ENCODE results near the gene LPAR5.

LPAR5 gene

DNA sequence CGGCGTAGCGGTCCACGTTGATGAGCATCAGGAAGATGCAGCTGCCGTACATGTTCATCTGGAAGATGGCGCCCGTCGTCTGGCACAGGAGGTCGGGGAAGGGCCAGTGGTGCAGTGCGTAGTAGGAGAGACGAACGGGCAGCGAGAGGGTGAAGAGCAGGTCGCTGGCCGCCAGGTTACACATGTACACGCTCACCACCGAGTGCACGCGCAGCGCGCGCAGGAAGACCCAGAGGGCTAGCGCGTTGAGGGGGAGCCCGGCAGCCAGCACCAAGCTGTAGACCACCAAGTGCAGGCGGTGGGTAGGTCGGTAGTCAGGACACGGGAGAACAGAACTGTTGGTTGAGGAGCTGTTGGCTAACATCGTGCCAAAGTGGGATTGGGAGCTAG lies 14.9 kb downstream of the LPAR5 start:
- peak overlapping the region; percentile 45 for H3K27ac Mint-ChIP-seq
- H3K36me3 Mint-ChIP-seq (ENCODE audit: low read depth): peaks cover 14% of the 10 kb centered on the region

GRCh38 chr12:6620137-6620884 lies 15.4 kb downstream of the LPAR5 start:
- Mint-ChIP-seq H3K4me3 (peak overlapping the region; percentile 71), H3K27me3 (no peaks in the 10 kb centered on the region), H3K27ac (no peak overlapping the region), H3K36me3 (ENCODE audit: low read depth) (peaks cover 14% of the 10 kb centered on the region), H3K4me1 (ENCODE audit: low read depth) (peaks cover 16% of the 10 kb centered on the region), H3K9me3 (no peaks in the 10 kb centered on the region)

More for the DNA sequence above, 14.9 kb downstream of the LPAR5 start:
- Mint-ChIP-seq H3K9me3 (no peaks in the 10 kb centered on the region), H3K4me1 (ENCODE audit: low read depth) (peaks cover 16% of the 10 kb centered on the region), H3K27me3 (no peaks in the 10 kb centered on the region), H3K4me3 (peak overlapping the region; percentile 71)

- H3K4me1 Mint-ChIP-seq (ENCODE audit: low read depth): peaks cover 25% of the 10 kb centered on the region
- no peak overlapping the region for H3K4me3 Mint-ChIP-seq
- no peaks in the 10 kb centered on the region for H3K27me3 Mint-ChIP-seq
Observed at GRCh38 chr12:6618483-6619225, 17.1 kb downstream of the LPAR5 start.

GRCh38 chr12:6615802-6616201 lies 20.0 kb downstream of the LPAR5 start:
- no peaks in the 10 kb centered on the region for H3K9me3 Mint-ChIP-seq
- H3K36me3 Mint-ChIP-seq (ENCODE audit: low read depth): peaks cover 9% of the 10 kb centered on the region
- no peaks in the 10 kb centered on the region for H3K27me3 Mint-ChIP-seq
- H3K4me1 Mint-ChIP-seq (ENCODE audit: low read depth): peaks cover 40% of the 10 kb centered on the region
- H3K4me3 Mint-ChIP-seq: no peak overlapping the region
- H3K27ac Mint-ChIP-seq: peak overlapping the region; percentile 41

More at GRCh38 chr12:6618483-6619225, 17.1 kb downstream of the LPAR5 start:
- peak overlapping the region; percentile 7 for H3K27ac Mint-ChIP-seq
- H3K9me3 Mint-ChIP-seq: no peaks in the 10 kb centered on the region
- H3K36me3 Mint-ChIP-seq (ENCODE audit: low read depth): peaks cover 14% of the 10 kb centered on the region

GRCh38 chr12:6614513-6615172 lies 21.1 kb downstream of the LPAR5 start:
- H3K36me3 Mint-ChIP-seq (ENCODE audit: low read depth): peaks cover 9% of the 10 kb centered on the region
- peaks cover 46% of the 10 kb centered on the region for H3K4me1 Mint-ChIP-seq (ENCODE audit: low read depth)
- H3K27me3 Mint-ChIP-seq: no peaks in the 10 kb centered on the region
- no peak overlapping the region for H3K4me3 Mint-ChIP-seq
- peak overlapping the region; percentile 62 for H3K27ac Mint-ChIP-seq
- H3K9me3 Mint-ChIP-seq: no peaks in the 10 kb centered on the region

DNA sequence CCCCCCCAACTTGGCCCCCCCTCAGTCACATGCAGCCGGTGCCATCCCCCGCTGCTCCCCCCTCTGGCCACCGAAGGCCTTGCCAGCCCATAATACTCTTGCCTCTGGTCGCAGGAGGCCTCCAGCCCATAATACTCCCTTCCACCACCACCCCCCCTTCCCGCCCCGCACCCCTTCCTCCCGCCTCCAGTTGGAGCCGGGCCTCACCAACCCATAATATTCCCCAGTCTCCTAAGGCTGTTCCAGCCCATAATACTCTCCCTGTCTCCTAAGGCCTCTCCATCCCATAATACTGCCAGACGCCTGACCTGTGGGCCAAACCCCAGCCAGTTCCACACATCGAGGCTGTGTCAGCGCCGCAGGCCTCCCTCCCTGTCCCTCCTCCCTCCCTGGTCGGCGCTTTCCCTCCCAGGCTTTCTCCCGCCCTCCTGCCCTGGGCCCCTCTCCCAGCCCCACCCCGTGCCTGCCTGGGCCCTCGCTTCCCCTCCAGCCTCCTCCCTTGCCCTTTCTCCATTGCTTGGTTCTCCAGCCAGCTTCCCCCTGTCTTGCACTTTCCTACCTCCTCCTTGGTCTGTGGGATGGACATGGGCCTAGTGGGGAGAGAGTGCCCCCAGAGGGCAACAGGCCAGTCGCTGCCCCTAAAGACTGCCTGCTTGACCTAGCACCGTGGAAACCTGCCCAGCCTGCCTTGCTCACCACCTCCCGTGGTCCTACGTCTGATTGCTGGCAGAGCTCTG lies 21.8 kb downstream of the LPAR5 start:
- H3K27ac Mint-ChIP-seq: peak overlapping the region; percentile 62
- no peaks in the 10 kb centered on the region for H3K9me3 Mint-ChIP-seq
- H3K4me1 Mint-ChIP-seq (ENCODE audit: low read depth): peaks cover 46% of the 10 kb centered on the region
- no peaks in the 10 kb centered on the region for H3K27me3 Mint-ChIP-seq
- H3K36me3 Mint-ChIP-seq (ENCODE audit: low read depth): peaks cover 4% of the 10 kb centered on the region
- H3K4me3 Mint-ChIP-seq: no peak overlapping the region

- Mint-ChIP-seq H3K4me1 (ENCODE audit: low read depth) (peaks cover 46% of the 10 kb centered on the region), H3K9me3 (no peaks in the 10 kb centered on the region), H3K4me3 (no peak overlapping the region)
Observed at GRCh38 chr12:6613015-6613775, 22.6 kb downstream of the LPAR5 start.

DNA sequence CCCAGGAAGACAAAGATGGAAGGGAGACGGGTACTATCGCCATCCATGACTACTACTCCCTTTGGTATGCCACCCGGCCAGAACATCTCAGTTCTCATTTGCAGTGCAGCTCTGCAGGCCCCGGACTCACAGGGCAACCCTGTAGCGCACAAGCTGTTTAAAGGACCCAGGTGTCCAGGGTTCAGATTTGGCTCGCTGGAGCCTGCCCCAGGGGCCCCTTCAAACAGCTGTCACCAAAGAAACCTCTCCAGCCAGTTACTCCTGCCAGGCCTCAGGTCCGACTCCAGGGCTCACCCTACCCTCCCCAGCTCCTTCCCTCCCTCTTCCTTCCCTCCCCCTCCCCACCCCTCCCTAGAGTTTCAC lies 23.1 kb downstream of the LPAR5 start:
- no peaks in the 10 kb centered on the region for H3K27me3 Mint-ChIP-seq
- H3K4me3 Mint-ChIP-seq: no peak overlapping the region
- no peaks in the 10 kb centered on the region for H3K9me3 Mint-ChIP-seq
- no peaks in the 10 kb centered on the region for H3K36me3 Mint-ChIP-seq (ENCODE audit: low read depth)
- peak overlapping the region; percentile 43 for H3K27ac Mint-ChIP-seq
- H3K4me1 Mint-ChIP-seq (ENCODE audit: low read depth): peaks cover 42% of the 10 kb centered on the region

More at GRCh38 chr12:6613015-6613775, 22.6 kb downstream of the LPAR5 start:
- Mint-ChIP-seq H3K27me3 (no peaks in the 10 kb centered on the region), H3K36me3 (ENCODE audit: low read depth) (no peaks in the 10 kb centered on the region), H3K27ac (peak overlapping the region; percentile 40)

DNA sequence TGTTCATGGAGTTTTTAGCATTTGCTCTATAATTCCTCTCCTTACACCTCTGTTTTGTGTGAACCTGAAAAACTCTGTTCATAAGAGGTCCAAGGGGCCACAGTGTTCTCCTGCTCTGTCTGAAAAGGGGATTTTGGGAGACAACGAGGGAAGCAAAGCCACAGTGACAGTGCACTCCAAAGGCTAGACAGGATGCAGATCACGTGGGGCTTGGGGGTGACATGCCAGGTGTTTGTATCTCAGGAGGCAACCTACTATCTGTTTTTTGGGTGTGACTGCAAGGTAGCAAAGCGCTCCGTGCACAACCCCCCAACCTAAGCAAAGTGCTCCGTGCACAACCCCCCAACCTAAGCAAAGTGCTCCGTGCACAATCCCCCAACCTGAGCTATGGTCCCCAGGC lies 23.5 kb downstream of the LPAR5 start:
- Mint-ChIP-seq H3K27me3 (no peaks in the 10 kb centered on the region), H3K4me1 (ENCODE audit: low read depth) (peaks cover 42% of the 10 kb centered on the region), H3K4me3 (no peak overlapping the region), H3K9me3 (no peaks in the 10 kb centered on the region), H3K27ac (peak overlapping the region; percentile 43), H3K36me3 (ENCODE audit: low read depth) (no peaks in the 10 kb centered on the region)

DNA sequence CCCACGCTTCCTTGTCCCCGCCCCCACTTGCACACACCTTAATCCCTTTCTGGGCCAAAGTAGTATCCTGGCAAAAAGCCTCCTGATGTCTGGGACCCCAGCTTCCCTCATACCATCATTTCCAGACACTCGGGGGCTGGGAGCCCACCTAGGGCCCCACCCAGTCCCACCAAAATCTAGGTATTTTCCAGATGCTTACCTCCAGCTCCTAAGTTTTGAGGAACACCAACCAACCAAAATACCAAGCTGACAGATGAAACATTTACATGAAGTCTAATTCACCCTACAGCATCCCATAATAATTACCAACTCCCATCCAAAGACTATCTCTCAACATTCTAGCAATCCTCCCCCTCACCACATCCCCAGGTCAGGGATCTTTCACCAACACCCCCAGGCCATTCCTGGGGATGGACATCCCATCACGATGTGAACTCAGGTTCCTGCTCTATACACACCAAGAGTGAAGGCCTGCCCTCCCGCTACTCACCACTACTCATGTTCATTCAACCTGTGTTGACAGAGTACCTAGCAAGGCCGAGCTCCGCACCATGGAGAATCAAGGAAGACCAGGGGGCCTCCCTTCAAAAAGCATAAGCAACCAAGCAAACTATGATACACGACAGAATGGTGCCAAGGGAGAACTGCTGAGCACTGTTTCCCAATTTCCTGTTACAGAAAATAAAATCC lies 27.0 kb downstream of the LPAR5 start:
- Mint-ChIP-seq H3K4me3 (no peak overlapping the region), H3K4me1 (ENCODE audit: low read depth) (peaks cover 57% of the 10 kb centered on the region), H3K27me3 (no peaks in the 10 kb centered on the region)

DNA sequence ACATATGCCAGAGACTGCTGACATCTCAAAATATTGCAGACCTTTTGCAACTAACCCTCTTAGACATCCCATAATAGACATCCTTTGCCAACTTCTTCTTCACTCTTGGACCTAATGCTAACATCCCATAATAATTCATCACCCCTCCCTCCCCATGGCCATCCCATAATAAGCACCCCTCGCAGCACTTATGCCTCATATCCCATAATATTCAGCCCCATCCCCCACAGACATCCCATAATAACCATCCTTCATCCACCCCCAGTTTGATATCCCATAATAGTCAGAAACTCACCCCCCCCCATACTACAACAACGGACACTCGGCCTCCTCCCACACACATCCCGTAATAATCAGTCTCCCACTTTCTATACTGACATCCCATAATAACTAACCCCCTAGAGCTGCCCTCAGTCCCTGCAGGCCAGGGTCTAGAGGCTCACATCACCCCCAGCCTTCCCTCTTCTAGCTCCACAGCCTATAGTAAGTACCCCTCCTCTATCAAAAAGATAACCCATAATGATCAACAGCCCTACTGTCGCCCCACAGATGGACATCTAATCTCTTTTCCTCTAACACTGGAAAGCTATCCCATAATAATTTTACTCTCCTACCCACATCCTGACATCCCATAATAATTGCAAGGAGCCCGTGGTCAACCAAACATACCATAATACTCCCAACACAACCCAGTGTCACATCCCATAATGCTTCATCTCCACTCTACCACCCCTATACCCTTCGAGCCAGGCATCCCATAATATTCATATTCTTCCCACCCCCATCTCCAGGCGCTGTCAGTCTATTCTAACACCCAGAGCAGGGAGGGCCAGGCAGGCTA lies 27.8 kb downstream of the LPAR5 start:
- Mint-ChIP-seq H3K4me1 (ENCODE audit: low read depth) (peaks cover 59% of the 10 kb centered on the region), H3K27ac (no peak overlapping the region), H3K36me3 (ENCODE audit: low read depth) (peaks cover 31% of the 10 kb centered on the region), H3K9me3 (no peaks in the 10 kb centered on the region), H3K27me3 (no peaks in the 10 kb centered on the region), H3K4me3 (no peak overlapping the region)

More for the DNA sequence above, 27.0 kb downstream of the LPAR5 start:
- Mint-ChIP-seq H3K9me3 (no peaks in the 10 kb centered on the region), H3K27ac (no peak overlapping the region), H3K36me3 (ENCODE audit: low read depth) (peaks cover 23% of the 10 kb centered on the region)

DNA sequence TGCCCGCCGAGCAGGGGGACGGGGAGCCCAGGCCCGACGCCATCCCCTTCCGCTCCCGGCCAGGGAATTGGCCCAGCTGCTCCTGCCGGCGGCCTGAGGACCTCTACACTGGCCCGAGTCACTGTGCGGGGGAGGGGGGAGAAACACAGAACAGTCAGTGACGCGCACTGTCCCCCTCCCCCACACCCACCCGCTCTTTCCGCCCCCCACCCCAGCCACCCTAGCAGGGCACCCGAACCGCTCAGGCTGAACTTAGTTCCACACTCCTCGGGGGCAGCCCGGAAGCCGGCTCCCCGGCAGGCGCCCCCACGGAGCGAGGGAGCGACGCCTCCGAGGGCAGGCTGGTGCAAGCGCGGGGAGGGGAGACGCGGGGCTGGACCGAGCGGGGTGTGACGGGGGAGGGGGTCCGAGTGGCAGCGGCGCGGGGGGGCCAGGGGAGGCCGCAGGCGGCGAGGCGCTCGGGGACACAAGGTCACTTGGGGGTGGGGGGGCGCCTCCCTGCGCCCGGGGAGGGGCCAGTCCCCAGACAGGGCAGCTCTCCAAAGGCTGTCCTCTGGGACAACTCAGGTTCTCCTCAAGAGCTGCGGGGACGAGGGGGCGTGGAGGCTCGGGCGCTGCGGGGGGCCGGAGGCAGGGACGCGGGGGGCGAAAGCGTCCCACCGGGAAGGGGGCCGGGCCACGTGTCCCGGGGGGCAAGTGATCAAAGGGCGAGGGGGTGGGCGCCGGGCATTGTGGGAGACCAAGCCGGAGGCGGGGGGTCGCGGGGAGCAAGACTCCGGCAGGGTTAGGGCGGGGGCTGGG lies 29.2 kb downstream of the LPAR5 start:
- Mint-ChIP-seq H3K4me1 (ENCODE audit: low read depth) (peaks cover 61% of the 10 kb centered on the region), H3K36me3 (ENCODE audit: low read depth) (peaks cover 45% of the 10 kb centered on the region), H3K27ac (peak overlapping the region; percentile 97), H3K9me3 (no peaks in the 10 kb centered on the region), H3K27me3 (no peaks in the 10 kb centered on the region), H3K4me3 (peak overlapping the region; percentile 99)
